ENCODE data around the gene SF1. TPM values are rescaled to one million over a fixed set of nuclear protein-coding genes. Genes with fewer than 3 reads are reported as not detected.

The SF1 gene
- total and polyA plus RNA-seq, 2 of the 8 experiments (the other 6 are each of a cell fraction or from before 2014, with no cell fraction given): 72.7 to 353 TPM

- Histone ChIP-seq H4K5ac (ENCODE audit: insufficient read length, low read depth, low read length) (no peak overlapping the region), H2BK5ac (ENCODE audit: low read depth, low read length) (no peak overlapping the region), H3K4me1 (replicated peaks in 1 of 4; ENCODE audit: control insufficient read depth in 3 of 4, insufficient read depth in 4 of 4, low read length in 3 of 4) (no peaks in the 10 kb centered on the region), H2AK5ac (ENCODE audit: low read depth, low read length) (no peak overlapping the region), H3K27me3 (replicated peaks in 1 of 4; ENCODE audit: control insufficient read depth in 3 of 4, extremely low read depth in 1 of 4, insufficient read depth in 3 of 4, low read length in 3 of 4) (no peaks in the 10 kb centered on the region), H3K18ac (ENCODE audit: extremely low read depth, low read length) (no peak overlapping the region), H3K9ac (replicated peaks in 1 of 4; ENCODE audit: extremely low read depth in 1 of 4, low read depth in 3 of 4, low read length in 3 of 4) (no peak overlapping the region; a peak in 2 of 7 replicates), H4K91ac (replicated peaks; ENCODE audit: insufficient read length, low read length) (no peak overlapping the region), H3K4me2 (ENCODE audit: insufficient read depth in 1 of 2, low read depth in 2 of 2, low read length in 2 of 2) (no peak overlapping the region), H3K36me3 (ENCODE audit: control insufficient read depth in 2 of 4, insufficient read depth in 4 of 4, low read length in 3 of 4) (no peaks in the 10 kb centered on the region), H2AFZ (ENCODE audit: low read length) (no peak overlapping the region), H3K4ac (replicated peaks; ENCODE audit: insufficient read length, low read depth, low read length) (no peak overlapping the region), H3K4me3 (ENCODE audit: extremely low read depth in 1 of 4, insufficient read depth in 2 of 4, low read depth in 3 of 4, low read length in 4 of 4) (no peak overlapping the region), H2BK20ac (ENCODE audit: low read length) (no peak overlapping the region), H2BK120ac (replicated peaks; ENCODE audit: low read depth, low read length) (no peak overlapping the region), H3K14ac (ENCODE audit: insufficient read length) (no peak overlapping the region), H2BK15ac (ENCODE audit: low read length) (no peak overlapping the region), H3K79me2 (ENCODE audit: control insufficient read depth in 1 of 2, insufficient read depth in 2 of 2, low read length in 2 of 2) (no peaks in the 10 kb centered on the region), H3K79me1 (ENCODE audit: low read depth, low read length) (no peaks in the 10 kb centered on the region), H3K27ac (ENCODE audit: low read depth, low read length) (no peak overlapping the region), H3K9me3 (ENCODE audit: insufficient read depth in 2 of 2, low read depth in 1 of 2, low read length in 1 of 2) (no peaks in the 10 kb centered on the region), H3K56ac (replicated peaks; ENCODE audit: insufficient read length, low read depth, low read length) (no peak overlapping the region), H2BK12ac (ENCODE audit: low read depth, low read length) (no peak overlapping the region), H4K20me1 (replicated peaks in 1 of 2; ENCODE audit: control insufficient read depth in 1 of 2, insufficient read depth in 2 of 2, low read length in 2 of 2) (peaks cover 2 to 3% of the 10 kb centered on the region in 2 experiments), H4K8ac (ENCODE audit: extremely low read depth, insufficient read depth, low read length) (no peak overlapping the region), H3K23me2 (ENCODE audit: low read depth, low read length) (no peaks in the 10 kb centered on the region), H3K23ac (ENCODE audit: insufficient read length) (no peak overlapping the region)
- DNase-seq (ENCODE audit: low read depth in 1 of 2, low spot score in 2 of 2) (no peak), FAIRE-seq (no peak)
- TF ChIP-seq JUND (IDR thresholded peaks at IDR 0.05; ENCODE audit: low read length) (no peak), EZH2 (IDR thresholded peaks at IDR 0.05; ENCODE audit: low read depth, low read length, severe bottlenecking) (no peak), CTCF (IDR thresholded peaks at IDR 0.05; ENCODE audit: control extremely low read depth in 1 of 3, insufficient read depth in 1 of 3, low read depth in 1 of 3, low read length in 3 of 3) (no peak), SIX5 (IDR thresholded peaks at IDR 0.05; ENCODE audit: low read depth, low read length) (no peak)
- CTCF ChIA-PET (ENCODE audit: partially characterized antibody): interaction anchor here (0.7 to 2.3 kb wide), 6 partner anchors 11 to 101 kb away, joined by 3 to 7 read pairs (median 4); no protein-coding TSS in a partner anchor
- 92% methylated on average over 4 of the region's 4 CpGs; no CpG with 5 or more reads in 1 of the 2 experiments for WGBS, 2 experiments (ENCODE audit: extremely low coverage in 1 of 2, insufficient coverage in 1 of 2, insufficient read length in 1 of 2, insufficient replicate concordance in 2 of 2, low coverage in 1 of 2, low lambda C conversion rate in 2 of 2, missing lambda C conversion rate in 1 of 2)
- POLR2A ChIA-PET (ENCODE audit: partially characterized antibody): interaction anchor here (1.3 kb wide), 1 partner anchor 12 kb away, joined by 3 read pairs; no protein-coding TSS in a partner anchor
Measured at GRCh38 chr11:64792482-64792881, 14.1 kb upstream of the SF1 start.

All from H1 (cell line).